ENCODE data around the gene NBDY.
"Not testable (repeated sequence)": the region's sequence is repeated elsewhere in the genome, so short reads cannot be mapped to it uniquely, and the experiment has no call there.

NBDY gene

DNA sequence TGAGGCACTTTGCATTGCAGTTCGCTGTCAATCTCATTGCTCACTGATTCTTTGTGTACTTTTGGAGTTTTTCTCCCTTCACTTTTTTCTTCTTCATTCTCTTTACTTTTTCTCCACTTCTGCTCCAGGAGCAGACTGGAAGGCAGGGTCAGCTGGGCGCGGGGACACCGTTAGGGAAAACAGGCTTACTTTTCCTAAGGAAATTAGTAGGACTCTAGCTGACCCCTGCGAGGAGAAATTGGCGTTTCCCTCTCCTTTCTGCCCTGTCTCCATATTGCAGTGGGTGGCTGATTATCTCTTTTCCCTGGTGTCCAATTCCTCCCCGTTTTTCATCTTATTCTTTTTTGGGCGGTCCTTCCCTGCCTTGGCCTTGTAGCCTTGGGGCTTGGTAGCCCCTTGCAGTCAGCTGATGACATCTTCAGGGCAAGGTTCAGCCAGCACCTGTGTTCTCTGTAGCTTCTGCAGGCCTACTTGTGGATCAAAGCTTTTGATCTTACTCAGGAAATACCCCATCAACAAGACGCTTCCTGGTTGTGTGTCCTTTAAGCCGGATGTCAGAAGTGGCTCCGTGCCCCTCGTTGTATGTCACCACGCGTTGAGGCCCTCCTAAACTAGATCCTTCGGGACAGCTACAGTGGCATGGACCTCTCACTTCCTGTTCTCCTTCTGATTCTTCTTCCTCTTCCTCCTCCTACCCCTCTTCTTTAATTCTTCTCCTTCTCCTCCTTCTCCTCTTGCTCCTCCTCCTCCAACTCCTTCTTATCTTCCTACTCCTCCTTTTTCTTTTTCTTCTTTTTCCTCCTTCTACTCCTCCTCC, 36.1 kb downstream of the NBDY start:
- no peak for DNase-seq

DNA sequence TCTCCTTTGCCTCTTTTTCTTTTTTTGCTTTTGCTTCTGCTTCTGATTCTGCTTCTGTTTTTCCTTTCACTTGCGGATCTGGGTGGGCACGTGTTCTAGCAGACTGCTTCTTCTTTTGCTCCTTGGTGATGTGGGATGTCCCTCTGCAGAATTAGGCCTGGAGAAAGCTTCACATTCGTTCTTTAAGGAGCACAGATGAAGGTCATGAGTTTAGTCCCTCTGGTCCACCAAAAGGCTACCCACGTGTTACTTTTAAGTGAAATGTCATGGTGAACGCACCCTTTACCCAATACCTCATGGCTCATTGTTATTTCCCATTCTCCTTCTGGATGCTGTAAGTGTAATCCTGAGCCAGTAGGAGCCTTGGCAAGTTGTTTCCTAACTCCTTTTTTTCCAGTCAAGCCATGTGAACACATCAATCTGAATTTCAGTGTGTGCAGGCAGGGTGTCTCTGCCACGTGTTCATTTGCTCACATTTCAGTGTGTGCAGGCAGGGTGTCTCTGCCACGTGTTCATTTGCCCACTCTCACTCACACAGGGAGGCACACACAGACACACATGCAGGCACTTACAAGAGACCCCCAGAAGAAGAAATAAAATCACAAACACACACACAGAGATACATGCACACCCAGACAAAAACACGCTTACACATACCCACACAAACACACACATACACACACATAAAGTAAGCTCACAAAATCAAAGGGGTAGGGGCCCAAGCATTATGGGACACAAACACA, 36.9 kb downstream of the NBDY start:
- no peak for DNase-seq

DNA sequence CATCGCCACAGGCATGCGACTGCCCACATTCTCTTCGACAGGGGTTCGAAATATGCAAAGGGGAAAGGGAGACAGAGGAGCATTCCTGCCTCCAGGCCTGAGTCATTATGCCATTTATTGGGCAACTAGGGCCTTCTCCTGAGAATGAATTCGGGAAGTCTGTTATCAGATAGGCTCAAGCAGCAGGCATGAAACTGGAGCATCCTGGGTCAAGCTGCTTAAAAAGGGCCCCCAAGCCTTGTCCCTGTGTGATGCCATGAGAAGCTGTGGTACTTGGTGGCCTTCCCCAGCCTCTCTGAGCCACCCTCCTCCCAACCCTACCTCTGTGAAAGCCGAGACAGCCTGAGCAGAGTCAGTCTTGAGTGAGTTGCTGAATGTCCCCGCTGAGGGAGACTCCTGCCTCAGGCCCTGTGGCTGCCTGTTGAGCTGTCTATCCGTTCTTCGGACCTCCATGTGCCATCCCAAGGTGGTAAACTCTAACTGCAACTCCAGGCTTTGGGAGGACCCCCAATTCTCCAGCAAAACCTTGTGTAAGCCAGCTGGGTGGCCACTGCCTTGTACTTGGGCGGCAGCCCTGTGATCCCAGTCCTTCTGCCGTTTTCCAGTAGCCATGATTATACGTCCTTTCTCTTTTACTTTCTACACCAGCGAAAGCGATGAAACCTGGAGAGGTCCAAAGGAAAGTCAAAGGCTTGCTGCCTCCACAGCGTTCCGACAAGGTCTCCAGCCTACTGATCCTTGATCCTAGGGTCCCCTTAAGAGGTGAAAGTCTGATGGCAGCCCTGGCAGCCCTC, 37.7 kb downstream of the NBDY start:
- no peak for DNase-seq

DNA sequence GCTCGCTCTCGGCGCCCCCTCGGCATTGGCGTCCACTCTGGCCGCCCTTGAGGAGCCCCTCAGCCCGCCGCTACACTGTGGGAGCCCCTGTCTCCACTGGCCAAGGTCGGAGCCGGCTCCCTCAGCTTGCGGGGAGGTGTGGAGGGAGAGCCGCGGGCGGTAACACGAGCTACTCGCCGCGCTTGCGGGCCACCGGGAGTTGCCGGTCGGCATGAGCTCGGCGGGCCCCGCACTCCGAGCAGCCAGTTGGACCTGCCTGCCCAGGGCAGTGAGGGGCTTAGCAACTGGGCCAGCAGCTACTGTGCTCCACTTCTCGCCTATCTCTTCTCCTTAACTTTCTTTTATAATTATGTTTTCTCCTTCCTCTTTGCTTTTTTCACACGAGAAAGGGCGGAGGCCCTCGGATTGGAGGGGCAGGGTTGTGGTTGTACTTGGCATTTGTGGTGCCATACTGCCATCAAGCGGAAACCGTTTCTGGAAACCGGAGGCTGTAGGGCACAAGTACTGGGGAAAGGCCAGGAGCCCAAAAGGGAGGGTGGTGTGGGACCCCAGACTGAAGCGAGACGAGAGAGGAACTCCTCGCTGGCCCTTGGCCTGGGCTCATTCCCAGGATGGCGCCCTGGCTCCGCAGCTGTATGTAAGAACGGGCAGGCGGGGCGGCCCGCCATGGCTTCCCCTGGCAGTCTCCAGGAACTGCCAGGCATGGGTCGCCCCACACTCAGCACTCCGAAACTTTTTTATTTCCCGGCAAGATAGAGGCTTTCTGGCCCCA, 38.5 kb downstream of the NBDY start:
- not testable (repeated sequence) for DNase-seq

DNA sequence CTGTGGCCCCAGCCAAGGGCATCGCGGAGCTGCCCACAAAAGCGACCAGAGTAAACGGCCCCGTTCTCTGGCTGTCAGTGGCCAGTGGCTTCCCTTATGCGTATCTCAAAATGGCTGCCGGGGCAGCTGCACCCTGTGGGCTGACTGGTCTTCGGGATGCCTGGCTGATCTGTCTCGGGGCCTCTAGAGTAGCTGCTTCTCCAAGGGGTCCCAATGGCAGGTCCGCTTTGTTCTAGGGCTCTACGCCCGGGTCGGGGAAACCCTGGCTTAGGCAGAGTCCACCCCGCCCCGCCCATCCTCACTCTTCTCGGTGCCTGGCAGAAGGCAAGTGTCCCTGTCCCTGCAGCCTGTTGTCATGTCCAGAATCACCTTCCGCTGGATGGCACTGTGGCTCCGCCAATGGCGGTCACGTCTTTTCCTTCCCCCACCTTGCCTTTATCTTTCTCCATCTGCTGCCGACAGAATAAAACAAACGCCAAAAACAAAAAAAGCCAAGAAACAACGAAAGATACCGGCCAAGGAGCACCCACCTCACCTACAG, 39.1 kb downstream of the NBDY start:
- DNase-seq: not testable (repeated sequence)

DNA sequence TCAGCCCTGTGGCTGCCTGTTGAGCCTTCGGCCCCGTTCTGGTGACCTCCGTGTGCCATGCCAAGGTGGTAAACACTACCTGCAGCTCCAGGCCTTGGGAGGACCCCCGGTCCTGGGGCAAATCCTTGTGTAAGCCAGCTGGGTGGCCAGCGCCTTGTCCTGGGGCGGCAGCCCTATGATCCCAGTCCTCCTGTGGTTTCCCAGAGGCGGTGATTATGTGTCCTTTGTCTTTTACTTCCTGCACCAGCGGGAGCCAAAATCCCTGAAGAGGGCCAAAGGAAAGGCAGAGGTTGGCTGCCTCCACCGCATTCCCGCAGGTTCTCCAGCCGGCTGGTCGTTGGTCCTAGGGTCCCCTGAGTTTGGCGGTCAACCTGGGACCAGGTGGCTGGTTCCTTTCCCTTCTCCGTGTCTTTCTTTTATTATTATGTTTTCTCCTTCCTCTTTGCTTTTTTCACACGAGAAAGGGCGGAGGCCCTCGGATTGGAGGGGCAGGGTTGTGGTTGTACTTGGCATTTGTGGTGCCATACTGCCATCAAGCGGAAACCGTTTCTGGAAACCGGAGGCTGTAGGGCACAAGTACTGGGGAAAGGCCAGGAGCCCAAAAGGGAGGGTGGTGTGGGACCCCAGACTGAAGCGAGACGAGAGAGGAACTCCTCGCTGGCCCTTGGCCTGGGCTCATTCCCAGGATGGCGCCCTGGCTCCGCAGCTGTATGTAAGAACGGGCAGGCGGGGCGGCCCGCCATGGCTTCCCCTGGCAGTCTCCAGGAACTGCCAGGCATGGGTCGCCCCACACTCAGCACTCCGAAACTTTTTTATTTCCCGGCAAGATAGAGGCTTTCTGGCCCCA, 43.9 kb downstream of the NBDY start:
- DNase-seq: not testable (repeated sequence)

DNA sequence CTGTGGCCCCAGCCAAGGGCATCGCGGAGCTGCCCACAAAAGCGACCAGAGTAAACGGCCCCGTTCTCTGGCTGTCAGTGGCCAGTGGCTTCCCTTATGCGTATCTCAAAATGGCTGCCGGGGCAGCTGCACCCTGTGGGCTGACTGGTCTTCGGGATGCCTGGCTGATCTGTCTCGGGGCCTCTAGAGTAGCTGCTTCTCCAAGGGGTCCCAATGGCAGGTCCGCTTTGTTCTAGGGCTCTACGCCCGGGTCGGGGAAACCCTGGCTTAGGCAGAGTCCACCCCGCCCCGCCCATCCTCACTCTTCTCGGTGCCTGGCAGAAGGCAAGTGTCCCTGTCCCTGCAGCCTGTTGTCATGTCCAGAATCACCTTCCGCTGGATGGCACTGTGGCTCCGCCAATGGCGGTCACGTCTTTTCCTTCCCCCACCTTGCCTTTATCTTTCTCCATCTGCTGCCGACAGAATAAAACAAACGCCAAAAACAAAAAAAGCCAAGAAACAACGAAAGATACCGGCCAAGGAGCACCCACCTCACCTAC, 44.5 kb downstream of the NBDY start:
- DNase-seq: not testable (repeated sequence)

DNA sequence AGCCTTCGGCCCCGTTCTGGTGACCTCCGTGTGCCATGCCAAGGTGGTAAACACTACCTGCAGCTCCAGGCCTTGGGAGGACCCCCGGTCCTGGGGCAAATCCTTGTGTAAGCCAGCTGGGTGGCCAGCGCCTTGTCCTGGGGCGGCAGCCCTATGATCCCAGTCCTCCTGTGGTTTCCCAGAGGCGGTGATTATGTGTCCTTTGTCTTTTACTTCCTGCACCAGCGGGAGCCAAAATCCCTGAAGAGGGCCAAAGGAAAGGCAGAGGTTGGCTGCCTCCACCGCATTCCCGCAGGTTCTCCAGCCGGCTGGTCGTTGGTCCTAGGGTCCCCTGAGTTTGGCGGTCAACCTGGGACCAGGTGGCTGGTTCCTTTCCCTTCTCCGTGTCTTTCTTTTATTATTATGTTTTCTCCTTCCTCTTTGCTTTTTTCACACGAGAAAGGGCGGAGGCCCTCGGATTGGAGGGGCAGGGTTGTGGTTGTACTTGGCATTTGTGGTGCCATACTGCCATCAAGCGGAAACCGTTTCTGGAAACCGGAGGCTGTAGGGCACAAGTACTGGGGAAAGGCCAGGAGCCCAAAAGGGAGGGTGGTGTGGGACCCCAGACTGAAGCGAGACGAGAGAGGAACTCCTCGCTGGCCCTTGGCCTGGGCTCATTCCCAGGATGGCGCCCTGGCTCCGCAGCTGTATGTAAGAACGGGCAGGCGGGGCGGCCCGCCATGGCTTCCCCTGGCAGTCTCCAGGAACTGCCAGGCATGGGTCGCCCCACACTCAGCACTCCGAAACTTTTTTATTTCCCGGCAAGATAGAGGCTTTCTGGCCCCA, 49.3 kb downstream of the NBDY start:
- DNase-seq: not testable (repeated sequence)

DNA sequence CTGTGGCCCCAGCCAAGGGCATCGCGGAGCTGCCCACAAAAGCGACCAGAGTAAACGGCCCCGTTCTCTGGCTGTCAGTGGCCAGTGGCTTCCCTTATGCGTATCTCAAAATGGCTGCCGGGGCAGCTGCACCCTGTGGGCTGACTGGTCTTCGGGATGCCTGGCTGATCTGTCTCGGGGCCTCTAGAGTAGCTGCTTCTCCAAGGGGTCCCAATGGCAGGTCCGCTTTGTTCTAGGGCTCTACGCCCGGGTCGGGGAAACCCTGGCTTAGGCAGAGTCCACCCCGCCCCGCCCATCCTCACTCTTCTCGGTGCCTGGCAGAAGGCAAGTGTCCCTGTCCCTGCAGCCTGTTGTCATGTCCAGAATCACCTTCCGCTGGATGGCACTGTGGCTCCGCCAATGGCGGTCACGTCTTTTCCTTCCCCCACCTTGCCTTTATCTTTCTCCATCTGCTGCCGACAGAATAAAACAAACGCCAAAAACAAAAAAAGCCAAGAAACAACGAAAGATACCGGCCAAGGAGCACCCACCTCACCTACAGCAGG, 50.0 kb downstream of the NBDY start:
- DNase-seq: not testable (repeated sequence)

DNA sequence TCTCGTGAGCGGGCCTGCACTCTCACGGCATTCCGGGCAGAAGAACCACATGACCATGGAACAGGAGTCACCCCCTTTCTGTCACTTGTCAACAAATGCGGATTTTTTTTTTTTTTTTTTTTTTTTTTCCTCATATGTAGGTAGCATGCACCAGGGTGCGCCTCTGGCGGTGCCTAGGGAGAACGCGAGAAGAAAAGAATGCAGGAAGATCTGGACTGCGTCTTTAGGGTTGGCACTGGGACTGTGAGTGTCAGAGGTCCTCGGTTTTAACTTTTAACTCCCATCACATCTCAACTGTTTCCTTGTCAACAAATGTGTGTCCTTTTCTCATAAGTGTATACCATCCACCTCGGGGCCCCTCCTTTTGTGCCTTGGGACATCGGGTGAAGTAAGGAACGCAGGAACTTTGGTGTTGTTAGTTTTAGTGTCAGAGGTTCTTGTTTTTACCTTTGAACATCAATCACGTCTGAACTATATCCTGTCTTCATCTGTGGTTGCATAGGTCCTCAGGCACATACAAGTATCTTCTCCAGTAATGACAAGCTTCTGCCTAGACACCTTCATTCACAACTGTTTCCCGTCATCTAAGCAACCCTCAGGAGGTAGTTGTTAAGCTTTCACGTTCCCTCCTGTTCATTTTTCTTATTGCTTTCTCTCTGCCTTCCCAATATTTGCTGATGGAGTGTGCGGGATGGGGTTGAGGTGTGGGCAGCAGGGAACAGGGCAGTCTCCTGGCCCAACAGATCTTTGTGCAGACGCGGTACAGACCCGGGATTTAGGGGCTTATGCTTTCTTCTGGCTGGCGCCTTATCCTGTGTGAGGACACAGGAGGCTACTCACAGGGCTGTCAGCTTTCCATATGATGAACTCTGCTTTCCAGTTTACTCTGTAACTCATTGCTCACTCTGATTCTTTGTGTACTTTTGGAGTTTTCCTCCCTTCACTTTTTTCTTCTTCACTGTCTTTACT, 51.9 kb downstream of the NBDY start:
- DNase-seq: not testable (repeated sequence)

DNA sequence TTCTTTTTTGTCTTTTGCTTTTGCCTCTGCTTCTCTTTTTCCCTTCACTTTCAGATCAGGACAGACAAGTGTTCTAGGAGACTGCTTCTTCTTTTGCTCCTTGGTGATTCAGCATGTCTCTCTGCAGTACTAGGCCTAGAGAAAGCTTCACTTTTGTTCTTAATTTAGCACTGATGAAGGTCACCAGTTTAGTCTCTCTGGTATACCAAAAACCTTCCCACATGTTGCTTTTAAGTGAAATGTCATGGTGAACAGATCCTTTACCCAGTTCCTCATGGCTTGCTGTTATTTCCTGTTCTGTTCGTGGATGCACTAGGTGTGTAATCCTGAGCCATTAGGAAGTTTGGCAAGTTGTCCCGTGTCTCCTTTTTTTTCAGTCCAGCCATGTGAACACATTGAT, 53.3 kb downstream of the NBDY start:
- DNase-seq: peak in 1 of 6 experiments; percentile 8

DNA sequence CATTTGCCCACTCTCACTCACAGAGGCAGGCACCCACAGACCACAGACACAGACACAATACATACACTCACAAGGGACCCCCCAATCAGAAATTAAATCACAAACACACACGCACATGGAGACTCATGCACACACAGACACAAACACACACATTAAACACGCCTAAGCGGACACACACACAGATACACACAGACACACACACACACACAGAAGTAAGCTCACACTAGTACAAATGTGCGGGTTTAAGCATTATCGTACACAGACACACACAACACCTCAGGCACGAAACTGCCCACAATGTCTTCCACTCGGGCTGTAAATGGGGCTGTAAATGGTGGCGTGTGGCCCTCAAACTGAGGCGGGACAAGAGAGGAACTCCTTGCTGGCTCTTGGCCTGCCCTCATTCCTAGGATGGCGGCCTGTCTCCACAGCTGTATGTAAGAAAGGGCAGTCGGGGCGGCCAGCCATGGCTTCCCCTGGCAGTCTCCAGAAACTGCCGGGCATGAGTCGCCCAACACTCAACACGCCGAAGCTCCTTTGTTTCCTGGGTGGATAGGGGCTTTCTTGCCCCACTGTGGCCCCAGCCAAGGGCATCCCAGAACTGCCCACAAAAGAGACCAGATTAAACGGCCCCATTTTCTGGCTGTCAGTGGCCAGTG, 53.9 kb downstream of the NBDY start:
- DNase-seq: peak in 2 of 6 experiments; percentile 54 to 68

DNA sequence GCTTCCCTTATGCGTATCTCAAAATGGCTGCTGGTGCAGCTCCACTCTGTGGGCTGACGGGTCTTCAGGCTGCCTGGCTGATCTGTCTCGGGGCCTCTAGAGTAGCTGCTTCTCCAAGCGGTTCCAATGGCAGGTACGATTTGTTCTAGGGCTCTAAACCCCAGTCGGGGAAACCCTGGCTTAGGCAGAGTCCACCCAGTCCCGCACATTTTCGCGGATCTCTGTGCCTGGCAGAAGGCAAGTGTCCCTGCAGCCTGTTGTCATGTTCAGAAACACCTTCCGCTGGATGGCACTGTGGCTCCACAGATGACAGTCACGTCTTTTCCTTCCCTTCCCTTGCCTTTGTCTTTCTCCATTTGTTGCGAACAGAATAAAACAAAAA, 54.4 kb downstream of the NBDY start:
- peak in 3 of 6 experiments; percentile 68 to 86 (median 76) for DNase-seq

DNA sequence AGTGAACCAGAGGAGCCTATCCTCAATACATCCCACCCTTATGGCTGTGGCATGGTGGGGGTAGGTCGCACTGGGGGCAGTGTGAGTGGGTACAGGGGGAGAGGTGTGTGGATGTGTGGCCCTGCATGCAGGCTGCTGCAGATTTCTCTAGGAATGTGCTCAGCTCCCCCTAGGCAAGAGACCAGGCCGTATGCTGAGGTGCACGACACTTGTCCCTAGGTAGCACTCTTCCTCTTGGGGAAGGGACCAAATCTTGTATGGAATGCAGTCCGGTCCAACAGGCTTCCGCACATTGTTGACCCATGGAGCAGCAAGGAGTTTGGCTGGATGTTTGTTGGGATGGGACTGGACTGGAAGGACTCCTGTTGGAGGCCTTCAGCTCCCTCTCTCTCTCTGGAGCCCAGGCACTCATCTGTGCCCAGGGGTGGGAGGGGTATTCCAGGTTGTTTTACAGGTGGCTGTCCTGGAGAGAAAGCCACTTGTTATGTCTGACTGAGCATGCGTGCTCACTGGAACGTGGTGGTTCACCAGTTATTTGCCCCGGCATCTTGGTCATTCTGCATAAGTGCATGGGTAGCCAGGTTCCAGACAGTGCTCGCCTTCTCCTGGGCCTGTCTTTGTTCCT, 55.1 kb downstream of the NBDY start:
- no peak for DNase-seq

DNA sequence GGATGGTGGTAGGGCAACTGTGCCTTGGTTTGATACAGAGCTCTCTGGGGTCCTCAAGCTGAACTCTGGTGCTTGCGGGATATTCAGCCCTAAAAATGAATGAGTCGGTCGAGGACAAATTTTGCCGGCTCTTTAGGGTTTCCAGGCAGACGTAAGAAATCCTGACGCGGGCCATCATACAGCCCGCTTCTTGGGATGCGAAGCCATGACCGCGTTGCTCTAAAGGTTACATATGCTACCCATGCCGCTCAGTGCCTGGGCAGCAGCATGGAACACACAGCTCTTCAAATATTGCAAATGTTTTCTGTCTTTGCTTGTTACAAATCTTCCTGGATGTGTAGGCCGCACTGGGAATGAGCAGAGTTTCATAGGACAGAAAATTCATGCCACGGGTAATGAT, 55.6 kb downstream of the NBDY start:
- DNase-seq: no peak

DNA sequence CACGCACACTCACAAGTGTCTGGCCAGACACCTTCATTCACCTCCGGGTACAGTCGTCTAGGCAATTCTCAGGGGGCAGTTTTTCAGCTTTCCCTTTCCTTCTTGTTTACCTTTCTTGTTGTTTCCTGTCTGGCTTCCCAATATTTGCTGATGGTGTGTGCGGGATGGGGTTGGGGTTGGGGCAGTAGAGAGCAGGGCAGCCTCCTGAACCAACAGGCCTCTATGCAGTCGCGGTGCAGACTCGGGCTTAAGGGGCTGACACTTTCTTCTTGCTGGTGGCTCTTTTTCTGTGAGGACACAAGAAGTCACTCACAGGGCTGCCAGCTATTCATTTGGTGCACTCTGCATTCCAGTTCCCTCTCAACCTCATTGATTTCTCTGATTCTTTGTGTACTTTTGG, 56.4 kb downstream of the NBDY start:
- DNase-seq: no peak

Data from stimulated activated naive CD4-positive, alpha-beta T cell (primary cell).